Measurements from ENCODE around the gene SKP1.
"Not testable (repeated sequence)": the region's sequence is repeated elsewhere in the genome, so short reads cannot be mapped to it uniquely, and the experiment has no call there.

SKP1 gene

GRCh38 chr5:134177369-134178095 is 782 bp upstream of the SKP1 start:
- peak in 6 of 14 donors; percentile 24 to 82 (median 39) for DNase-seq

- peak in 1 of 14 donors; percentile 36 for DNase-seq
Measured at GRCh38 chr5:134175921-134176510, 734 bp downstream of the SKP1 start.

- DNase-seq = no peak
Measured at GRCh38 chr5:134174841-134175839, 1.6 kb downstream of the SKP1 start.

- DNase-seq = no peak
Measured at GRCh38 chr5:134171972-134172371, 4.8 kb downstream of the SKP1 start.

GRCh38 chr5:134162592-134162991 is 14.2 kb downstream of the SKP1 start:
- no peak for DNase-seq

- DNase-seq = no peak
Measured at GRCh38 chr5:134161513-134162395, 15.0 kb downstream of the SKP1 start.

GRCh38 chr5:134153657-134154056 is 23.1 kb downstream of the SKP1 start:
- no peak for DNase-seq

- DNase-seq = no peak
Measured at GRCh38 chr5:134153241-134153640, 23.5 kb downstream of the SKP1 start.

- DNase-seq = not testable (repeated sequence)
Measured at GRCh38 chr5:134152173-134152832, 24.4 kb downstream of the SKP1 start.

- DNase-seq = no peak
Measured at GRCh38 chr5:134151723-134152122, 25.0 kb downstream of the SKP1 start.

GRCh38 chr5:134149571-134150303 is 27.0 kb downstream of the SKP1 start:
- no peak for DNase-seq

GRCh38 chr5:134148986-134149539 is 27.7 kb downstream of the SKP1 start:
- DNase-seq = no peak

- DNase-seq = no peak
Measured at GRCh38 chr5:134148316-134148715, 28.4 kb downstream of the SKP1 start.

GRCh38 chr5:134146651-134147518 is 29.9 kb downstream of the SKP1 start:
- DNase-seq = peak in 1 of 14 donors; percentile 25

- DNase-seq = peak in 12 of 14 donors; percentile 44 to 77 (median 61)
Measured at GRCh38 chr5:134145779-134146581, 30.8 kb downstream of the SKP1 start.

- DNase-seq = no peak
Measured at GRCh38 chr5:134145041-134145757, 31.6 kb downstream of the SKP1 start.
